ENCODE results near the gene TNPO2.

Gene TNPO2

DNA sequence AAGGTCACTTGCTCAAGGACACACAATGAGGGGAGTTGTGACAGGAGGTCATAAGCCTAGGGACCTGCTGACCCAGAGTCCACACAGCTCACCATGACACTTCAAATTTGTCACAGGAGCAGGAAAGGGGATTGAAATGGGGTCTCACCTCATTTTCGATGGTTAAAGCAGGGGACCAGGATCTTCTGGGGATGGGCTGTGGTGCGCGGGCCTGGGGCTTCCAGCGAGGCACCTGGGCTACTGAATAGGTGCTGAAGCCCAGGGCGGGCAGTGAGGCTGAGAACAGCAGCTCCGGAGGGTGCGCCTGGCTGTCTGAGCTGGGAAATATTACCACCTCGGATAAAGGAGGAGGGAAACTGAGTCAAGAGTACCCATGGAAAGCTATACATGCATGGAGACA is 68.2 kb downstream of the TNPO2 start:
- DNase-seq (ENCODE audit: low read depth, low spot score): no peak
- H3K4me3 ChIP-seq (ENCODE audit: low read depth, low read length): no peak overlapping the region
- in situ Hi-C loops (cut with HindIII; ENCODE audit: low sequenced_read_pairs): no loop called here
- TF ChIP-seq, protein P1, sequence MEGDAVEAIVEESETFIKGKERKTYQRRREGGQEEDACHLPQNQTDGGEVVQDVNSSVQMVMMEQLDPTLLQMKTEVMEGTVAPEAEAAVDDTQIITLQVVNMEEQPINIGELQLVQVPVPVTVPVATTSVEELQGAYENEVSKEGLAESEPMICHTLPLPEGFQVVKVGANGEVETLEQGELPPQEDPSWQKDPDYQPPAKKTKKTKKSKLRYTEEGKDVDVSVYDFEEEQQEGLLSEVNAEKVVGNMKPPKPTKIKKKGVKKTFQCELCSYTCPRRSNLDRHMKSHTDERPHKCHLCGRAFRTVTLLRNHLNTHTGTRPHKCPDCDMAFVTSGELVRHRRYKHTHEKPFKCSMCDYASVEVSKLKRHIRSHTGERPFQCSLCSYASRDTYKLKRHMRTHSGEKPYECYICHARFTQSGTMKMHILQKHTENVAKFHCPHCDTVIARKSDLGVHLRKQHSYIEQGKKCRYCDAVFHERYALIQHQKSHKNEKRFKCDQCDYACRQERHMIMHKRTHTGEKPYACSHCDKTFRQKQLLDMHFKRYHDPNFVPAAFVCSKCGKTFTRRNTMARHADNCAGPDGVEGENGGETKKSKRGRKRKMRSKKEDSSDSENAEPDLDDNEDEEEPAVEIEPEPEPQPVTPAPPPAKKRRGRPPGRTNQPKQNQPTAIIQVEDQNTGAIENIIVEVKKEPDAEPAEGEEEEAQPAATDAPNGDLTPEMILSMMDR (IDR thresholded peaks at IDR 0.05; ENCODE audit: low read depth, low read length): no peak

DNA sequence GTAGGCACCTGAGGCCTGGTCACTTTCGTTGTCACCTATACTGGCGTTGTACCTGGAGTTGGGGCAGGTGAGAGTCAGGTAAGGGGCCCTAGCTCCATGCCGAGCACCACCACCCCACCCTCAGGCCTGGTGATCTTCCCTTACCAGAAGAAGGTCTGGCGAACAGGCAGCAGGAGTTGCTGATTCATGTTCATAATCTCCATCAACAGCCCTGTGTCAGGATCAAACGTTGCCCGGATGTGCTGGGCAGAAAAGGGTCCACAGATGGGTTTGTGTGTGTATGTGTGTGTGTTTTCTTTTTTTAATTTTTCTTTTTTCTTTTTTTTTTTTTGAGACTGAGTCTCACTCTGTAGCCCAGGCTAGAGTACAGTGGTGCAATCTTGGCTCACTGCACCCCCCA is 71.5 kb downstream of the TNPO2 start:
- TF ChIP-seq, protein P1 (IDR thresholded peaks at IDR 0.05; ENCODE audit: low read depth, low read length): no peak
- H3K4me3 ChIP-seq (ENCODE audit: low read depth, low read length): no peak overlapping the region
- in situ Hi-C loops (cut with HindIII; ENCODE audit: low sequenced_read_pairs): no loop called here
- DNase-seq (ENCODE audit: low read depth, low spot score): no peak

DNA sequence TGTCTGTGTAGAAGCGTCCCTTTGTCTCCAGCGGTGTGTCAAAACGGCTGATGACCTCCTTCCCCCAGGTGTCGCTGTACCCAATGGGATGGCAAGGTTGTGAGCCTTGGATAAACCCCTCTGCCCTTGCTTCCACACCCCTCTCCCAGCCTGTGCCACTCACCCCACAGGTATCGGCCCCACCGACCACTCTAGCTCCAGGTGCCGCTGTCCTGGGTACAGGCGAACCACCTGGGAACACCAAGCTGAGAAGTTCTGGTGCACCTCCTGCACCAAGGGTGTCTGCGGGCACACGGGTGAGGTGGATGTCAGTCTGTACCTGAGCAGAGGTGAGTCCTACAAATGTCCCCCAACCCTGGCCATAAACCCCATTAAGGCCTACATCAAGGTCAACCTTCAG is 73.8 kb downstream of the TNPO2 start:
- TF ChIP-seq, protein P1 (IDR thresholded peaks at IDR 0.05; ENCODE audit: low read depth, low read length): no peak
- DNase-seq (ENCODE audit: low read depth, low spot score): no peak
- in situ Hi-C loops (cut with HindIII; ENCODE audit: low sequenced_read_pairs): no loop called here
- no peak overlapping the region for H3K4me3 ChIP-seq (ENCODE audit: low read depth, low read length)

All from astrocyte of the spinal cord (primary cell).